SK-N-MC (cell line): ENCODE measurements around the gene KCNH2.

Experiments
- DNase-seq: peaks from one replicate; pipeline ENCODE4 v3.0.0-alpha.2; 2011; ENCODE audit warnings: low read depth, low spot score
- H3K27ac ChIP-seq: fragments of 200-600 bp; sonication (generic); 2 replicates; pipeline ENCODE4 v1.5.1; 2016; ENCODE audit warnings: mixed run types
- H3K36me3 ChIP-seq: fragments of 200-600 bp; sonication (generic); 2 replicates; pipeline ENCODE4 v1.6.1; 2017; ENCODE audit warnings: antibody characterized with exemption, low read length, mixed read lengths; ENCODE audit not compliant: insufficient read depth
- H3K4me3 ChIP-seq: fragments of 200-600 bp; sonication (generic); 2 replicates; pipeline ENCODE4 v1.5.1; 2016
- H3K9ac ChIP-seq: fragments of 200-600 bp; sonication (generic); 2 replicates; pipeline ENCODE4 v1.8.0; 2017; ENCODE audit warnings: mixed run types, mixed read lengths; ENCODE audit not compliant: insufficient read length
- H3K9me3 ChIP-seq: fragments of 200-600 bp; sonication (generic); 2 replicates; pipeline ENCODE4 v1.6.1; 2017; ENCODE audit warnings: low read depth, mild to moderate bottlenecking, antibody characterized with exemption, low read length, moderate library complexity, mixed read lengths
- EZH2 ChIP-seq: fragments of 200-600 bp; sonication (generic); IDR thresholded peaks from one replicate; pipeline ENCODE4 v1.6.1; 2017; ENCODE audit warnings: antibody characterized with exemption
- FOXP2 ChIP-seq: optimal IDR thresholded peaks from 2 replicates; pipeline ENCODE3; 2011; ENCODE audit warnings: mild to moderate bottlenecking, moderate library complexity; ENCODE audit not compliant: insufficient read depth; ENCODE audit errors: extremely low read length, control extremely low read depth
- POLR2AphosphoS5 ChIP-seq: IDR thresholded peaks from 2 replicates; pipeline ENCODE4 v1.6.1; 2012; ENCODE audit warnings: mild to moderate bottlenecking, low read depth, low read length, borderline replicate concordance

KCNH2 gene

DNA sequence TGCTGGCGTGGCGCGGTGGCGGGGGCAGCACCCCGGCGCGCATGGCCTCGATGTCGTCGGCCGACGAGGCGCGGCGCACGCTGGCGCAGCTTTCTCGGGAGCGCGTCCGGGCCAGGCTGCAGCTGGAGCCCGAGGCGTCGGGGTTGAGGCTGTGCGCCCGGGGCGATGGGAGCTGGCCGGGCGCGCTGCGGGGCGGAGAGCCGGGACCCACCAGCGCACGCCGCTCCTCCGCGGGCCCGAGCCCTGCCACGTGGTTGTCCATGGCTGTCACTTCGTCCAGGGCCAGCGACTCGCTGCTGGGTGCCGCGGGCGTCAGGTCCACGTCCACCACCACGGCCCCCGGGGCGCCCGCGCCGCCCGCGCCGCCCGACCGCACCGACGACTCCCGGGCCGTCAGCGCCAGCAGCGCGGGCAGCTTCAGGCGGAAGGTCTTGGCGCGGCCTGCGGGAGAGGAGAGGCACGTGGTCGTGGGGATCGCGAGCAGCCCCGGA is 20.0 kb downstream of the KCNH2 start:
- TF ChIP-seq FOXP2 (no peak), EZH2 (no peak), POLR2AphosphoS5 (no peak)
- Histone ChIP-seq H3K4me3 (no peak overlapping the region), H3K9me3 (no peaks in the 10 kb centered on the region), H3K27ac (no peak overlapping the region), H3K36me3 (no peaks in the 10 kb centered on the region), H3K9ac (no peak overlapping the region)
- DNase-seq, result no peak

DNA sequence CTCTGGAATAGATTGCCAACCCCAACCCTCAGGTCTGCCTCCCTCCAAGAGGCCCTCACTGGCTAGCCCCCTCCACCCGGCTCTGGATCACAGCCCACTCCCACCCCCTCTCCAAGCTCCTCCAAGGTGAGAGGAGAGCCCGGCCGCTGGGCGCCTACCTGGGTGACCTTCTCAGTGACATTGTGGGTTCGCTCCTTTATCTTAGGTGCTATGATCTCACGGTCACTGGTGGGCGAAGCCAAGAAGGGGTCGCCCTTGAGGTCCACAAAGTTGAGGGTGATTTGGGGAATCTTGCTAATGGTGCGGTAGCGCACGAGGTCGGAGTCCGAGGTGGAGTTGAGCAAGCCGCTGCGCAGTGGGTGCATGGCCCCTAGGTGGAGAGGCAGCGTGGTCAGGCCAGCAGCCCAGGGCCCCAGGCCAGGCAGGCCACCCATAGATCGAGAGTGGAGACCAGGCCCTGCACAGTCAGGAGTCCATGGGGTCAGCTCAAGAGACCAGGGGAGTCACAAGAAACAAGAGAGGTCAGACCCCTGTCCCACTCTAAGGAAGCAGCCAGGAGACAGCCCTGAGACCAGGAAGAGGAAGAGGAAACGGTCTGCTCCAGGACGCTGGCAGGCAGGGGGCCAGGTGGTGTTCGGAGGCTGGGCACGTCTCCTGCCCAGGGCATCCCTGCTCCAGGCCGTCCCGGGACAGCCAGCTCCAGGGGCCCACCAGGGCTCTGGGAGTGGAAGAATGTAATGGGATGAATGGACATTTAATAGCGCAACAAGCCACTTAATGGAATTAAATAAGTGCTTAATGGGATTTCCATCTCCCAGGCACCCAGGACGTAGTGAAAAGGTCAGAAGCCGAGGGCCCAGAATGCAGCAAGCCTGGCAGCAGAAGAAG is 20.7 kb downstream of the KCNH2 start:
- no peak overlapping the region for H3K27ac ChIP-seq
- TF ChIP-seq FOXP2, result no peak
- no peak for TF ChIP-seq POLR2AphosphoS5
- TF ChIP-seq EZH2, result no peak

DNA sequence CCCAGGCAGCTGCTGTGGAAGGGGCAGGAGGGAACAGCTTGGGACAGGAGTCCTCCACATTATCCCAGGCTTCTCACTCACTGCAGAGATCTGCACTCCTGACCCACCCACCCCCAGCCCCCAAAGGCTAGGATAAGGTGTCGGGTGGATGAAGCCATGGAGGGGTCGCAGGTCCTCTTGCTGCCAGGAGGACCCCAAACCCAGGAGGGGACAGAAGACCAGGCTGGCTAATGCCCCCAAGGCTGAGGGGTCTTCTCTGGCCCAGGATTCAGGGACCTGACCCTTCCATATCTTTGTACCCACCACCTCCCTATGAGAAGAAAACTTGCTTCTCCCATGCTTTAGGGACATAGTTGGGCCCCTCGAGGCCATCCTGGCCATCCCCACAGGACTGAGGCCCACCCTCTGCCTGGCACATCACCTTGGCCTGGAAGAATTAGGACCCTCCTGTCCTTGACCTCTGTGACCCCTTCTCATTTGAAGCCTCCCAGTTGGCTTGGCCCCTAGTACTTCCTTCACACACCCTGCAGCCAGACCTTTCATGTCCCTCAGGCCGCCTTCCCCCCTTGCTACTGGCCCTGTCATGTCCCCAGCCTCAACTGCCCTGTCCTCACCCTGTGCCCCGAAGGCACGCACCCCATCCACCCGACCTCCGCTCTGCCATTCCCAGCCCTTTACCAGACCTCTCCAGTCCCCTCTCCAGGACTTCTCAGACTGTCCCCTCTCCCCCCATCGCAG is 21.6 kb downstream of the KCNH2 start:
- Histone ChIP-seq H3K27ac (no peak overlapping the region), H3K36me3 (no peaks in the 10 kb centered on the region), H3K4me3 (no peak overlapping the region), H3K9me3 (no peaks in the 10 kb centered on the region), H3K9ac (no peak overlapping the region)
- DNase-seq, result no peak
- no peak for TF ChIP-seq POLR2AphosphoS5
- TF ChIP-seq FOXP2, result no peak
- TF ChIP-seq EZH2, result no peak

More for the DNA sequence above, 20.7 kb downstream of the KCNH2 start:
- Histone ChIP-seq H3K36me3 (no peaks in the 10 kb centered on the region), H3K4me3 (no peak overlapping the region), H3K9me3 (no peaks in the 10 kb centered on the region), H3K9ac (no peak overlapping the region)
- DNase-seq, result no peak

DNA sequence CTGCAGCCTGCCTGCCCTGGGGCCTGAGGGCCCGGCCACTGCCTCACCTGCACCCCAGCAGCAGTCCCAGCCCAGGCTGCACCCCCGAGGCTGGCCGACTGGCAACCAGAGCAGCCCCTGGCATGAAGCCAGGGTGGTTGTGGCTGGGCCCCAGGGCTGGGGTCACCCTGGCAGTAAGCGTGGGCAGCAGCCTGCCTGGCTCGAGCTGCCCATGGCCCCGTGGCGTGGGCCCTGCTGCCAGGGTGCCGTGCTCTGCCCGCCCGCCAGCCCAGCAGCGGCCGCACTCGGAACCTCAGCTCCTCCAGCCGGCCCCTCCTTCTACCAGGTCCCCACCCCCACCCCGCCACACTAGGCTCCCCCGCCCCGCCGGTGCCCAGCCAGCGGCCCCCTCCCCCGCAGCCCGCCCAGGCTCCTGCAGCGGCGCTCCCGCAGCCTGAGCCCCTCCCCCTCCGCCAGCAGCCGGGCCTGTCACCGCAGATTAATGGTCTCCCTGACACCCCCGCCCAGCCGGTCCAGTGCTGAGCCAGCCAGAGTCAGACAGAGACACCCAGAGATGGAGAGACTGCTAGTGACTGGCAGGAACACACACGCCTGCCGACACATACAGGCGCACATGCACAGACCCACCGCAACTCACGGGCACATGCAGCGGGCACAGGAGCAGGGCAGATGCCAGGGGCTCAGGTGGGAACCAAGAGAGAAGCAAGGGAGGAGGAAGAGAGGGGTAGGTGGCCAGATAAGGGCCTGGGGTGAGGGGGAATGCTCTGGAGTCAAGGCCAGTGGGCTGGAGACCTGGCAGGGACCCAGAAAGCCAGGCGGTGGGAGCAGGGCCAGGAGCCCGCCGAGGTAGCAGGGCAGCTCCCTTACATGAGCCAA is 22.4 kb downstream of the KCNH2 start:
- H3K4me3 ChIP-seq, result no peak overlapping the region
- no peaks in the 10 kb centered on the region for H3K36me3 ChIP-seq
- no peak overlapping the region for H3K27ac ChIP-seq
- no peak for DNase-seq
- H3K9me3 ChIP-seq, result no peaks in the 10 kb centered on the region
- no peak for TF ChIP-seq EZH2
- no peak for TF ChIP-seq POLR2AphosphoS5
- no peak for TF ChIP-seq FOXP2
- no peak overlapping the region for H3K9ac ChIP-seq

DNA sequence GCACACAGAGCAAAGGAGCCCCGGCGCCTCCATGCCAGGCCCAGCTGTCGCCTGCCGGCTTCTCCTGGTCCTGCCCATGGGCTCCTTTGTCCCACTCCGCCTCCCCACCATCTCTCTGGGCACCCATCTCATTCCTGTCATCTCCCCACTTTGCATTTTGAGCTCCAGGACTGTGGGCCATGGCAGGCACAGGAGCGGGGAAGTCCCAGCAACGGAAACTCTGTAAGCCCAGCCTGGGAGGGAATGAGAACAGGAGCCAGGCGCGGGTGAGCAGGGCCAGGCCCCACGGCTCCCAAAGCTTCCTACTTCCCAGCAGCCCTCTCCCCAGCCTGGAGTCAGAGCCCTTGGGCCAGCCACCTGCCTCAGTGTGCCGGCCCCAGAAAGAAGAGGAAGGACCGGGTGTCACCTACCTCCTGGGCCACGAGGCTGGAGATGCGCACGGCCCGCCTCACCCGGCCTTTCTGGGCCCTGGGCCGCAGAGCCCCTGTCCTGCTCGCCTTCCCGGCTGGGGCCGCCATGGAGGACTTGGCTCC is 23.1 kb downstream of the KCNH2 start:
- Histone ChIP-seq H3K9me3 (no peaks in the 10 kb centered on the region), H3K4me3 (no peak overlapping the region), H3K36me3 (no peaks in the 10 kb centered on the region), H3K9ac (no peak overlapping the region), H3K27ac (no peak overlapping the region)
- no peak for DNase-seq
- no peak for TF ChIP-seq FOXP2

DNA sequence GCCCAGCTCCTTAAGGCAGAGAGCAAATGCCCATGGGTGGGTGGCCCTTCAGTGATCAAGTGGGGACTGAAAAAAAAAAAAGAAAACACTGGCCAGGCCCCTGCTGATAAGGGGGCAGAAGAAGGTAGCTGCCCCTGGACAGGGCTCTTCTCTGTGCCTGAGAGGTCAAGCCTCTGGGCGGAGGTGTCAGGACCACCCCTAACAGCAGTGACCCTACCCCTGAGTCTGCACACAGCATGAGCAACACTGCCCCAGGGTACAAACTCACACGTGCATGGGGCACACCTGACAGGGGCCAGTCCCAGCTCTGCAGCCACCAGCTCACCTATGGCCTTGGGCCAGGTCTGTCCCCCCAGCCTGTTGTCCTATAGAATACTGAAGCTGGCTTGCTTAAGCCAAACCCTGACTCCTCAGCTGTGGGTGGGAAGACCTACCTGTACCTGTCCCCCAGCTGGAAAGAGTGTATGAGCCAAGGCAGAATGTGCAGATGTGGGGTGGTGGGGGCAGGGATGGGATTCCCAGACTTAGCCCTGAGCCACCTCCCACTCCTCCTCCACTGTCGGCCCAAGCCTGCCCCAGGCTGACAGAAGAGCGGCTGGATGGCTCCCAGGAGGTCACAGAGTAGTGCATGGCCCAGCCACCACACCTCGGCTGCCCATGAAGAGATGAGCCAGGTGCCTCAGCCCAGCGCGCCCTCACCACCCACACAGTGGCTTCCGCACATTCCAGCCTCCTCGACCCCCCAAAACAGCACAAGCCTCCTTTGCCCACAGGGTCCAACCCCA is 23.7 kb downstream of the KCNH2 start:
- no peak for DNase-seq
- TF ChIP-seq FOXP2 (no peak), EZH2 (no peak), POLR2AphosphoS5 (no peak)
- Histone ChIP-seq H3K4me3 (no peak overlapping the region), H3K36me3 (no peaks in the 10 kb centered on the region), H3K9ac (no peak overlapping the region), H3K27ac (no peak overlapping the region), H3K9me3 (no peaks in the 10 kb centered on the region)
